HEK293 (cell line): Measurements from ENCODE around the gene CARD11.
A peak's percentile ranks its signal among the peaks of the same experiment; 100 is the strongest.
"Not testable (repeated sequence)": the region's sequence is repeated elsewhere in the genome, so short reads cannot be mapped to it uniquely, and the experiment has no call there.

Experiments used
- CTCF ChIA-PET: fragments of 350-600 bp; formaldehyde crosslinking; extraction: SDS; loops from one replicate; lab custom pipeline; 2021; ENCODE audit warnings: antibody characterized with exemption; lab: Yijun Ruan, JAX
- POLR2A ChIA-PET: fragments of 300-600 bp; formaldehyde crosslinking; extraction: SDS; loops from one replicate; lab custom pipeline; 2020; ENCODE audit warnings: antibody characterized with exemption, inconsistent platforms; lab: Yijun Ruan, JAX
- H3K27ac ChIP-seq: fragments of 200-500 bp; sonication (Bioruptor generic); 2 replicates; pipeline ENCODE4 v1.5.1; 2014; ENCODE audit warnings: low read depth, low read length, control low read depth, inconsistent platforms; ENCODE audit errors: extremely low read depth
- H3K36me3 ChIP-seq, 2 experiments: fragments of 200-500 bp in 1 of 2; sonication (Bioruptor generic) in 1 of 2; 1 replicate in 1 of 2; 2 replicates in 1 of 2; pipeline ENCODE4 v1.5.1; 2014 to 2017; ENCODE audit warnings: inconsistent platforms in 2 of 2, low read length in 2 of 2; ENCODE audit not compliant: control insufficient read depth in 2 of 2, insufficient read depth in 1 of 2
- H3K4me1 ChIP-seq: fragments of 200-500 bp; sonication (Bioruptor generic); 2 replicates; pipeline ENCODE4 v1.5.1; 2014; ENCODE audit warnings: mild to moderate bottlenecking, low read length, inconsistent platforms; ENCODE audit not compliant: control insufficient read depth, insufficient read depth
- H3K4me3 ChIP-seq: 2 replicates; pipeline ENCODE4 v1.5.1; 2011; ENCODE audit warnings: low read depth, mild to moderate bottlenecking, control low read depth, low read length, moderate library complexity
- H3K9me3 ChIP-seq: fragments of 200-500 bp; sonication (Bioruptor generic); 2 replicates; pipeline ENCODE4 v1.5.1; 2014; ENCODE audit warnings: low read depth, low read length, inconsistent platforms; ENCODE audit not compliant: control insufficient read depth, insufficient read depth
- HOXC10 ChIP-seq: sonication (generic); formaldehyde crosslinking; IDR thresholded peaks from 2 replicates; pipeline ENCODE4 v1.8.1; 2023; ENCODE audit warnings: mild to moderate bottlenecking, missing genetic modification reagents
- KLF9 ChIP-seq: fragments of 450-650 bp; formaldehyde crosslinking; IDR thresholded peaks from 2 replicates; pipeline ENCODE4 v1.5.1; 2016; ENCODE audit warnings: missing biosample characterization, missing genetic modification characterization, low read depth
- SCRT1 ChIP-seq: fragments of 450-650 bp; formaldehyde crosslinking; IDR thresholded peaks from 2 replicates; pipeline ENCODE4 v1.5.1; 2016; ENCODE audit warnings: missing biosample characterization, missing genetic modification characterization, borderline replicate concordance
- ZBTB20 ChIP-seq: fragments of 450-650 bp; formaldehyde crosslinking; IDR thresholded peaks from 2 replicates; pipeline ENCODE4 v1.5.1; 2016; ENCODE audit warnings: missing biosample characterization, missing genetic modification characterization
- ZBTB21 ChIP-seq: fragments of 450-650 bp; formaldehyde crosslinking; IDR thresholded peaks from 2 replicates; pipeline ENCODE4 v1.5.1; 2017; ENCODE audit warnings: missing biosample characterization, missing genetic modification characterization
- ZNF146 ChIP-seq: fragments of 450-650 bp; formaldehyde crosslinking; IDR thresholded peaks from 2 replicates; pipeline ENCODE4 v1.5.1; 2016; ENCODE audit warnings: missing biosample characterization, missing genetic modification characterization
- ZNF2 ChIP-seq: fragments of 450-650 bp; formaldehyde crosslinking; IDR thresholded peaks from 2 replicates; pipeline ENCODE4 v1.5.1; 2016; ENCODE audit warnings: missing biosample characterization, missing genetic modification characterization
- ZNF221 ChIP-seq: fragments of 450-650 bp; formaldehyde crosslinking; IDR thresholded peaks from 2 replicates; pipeline ENCODE4 v1.5.1; 2017; ENCODE audit warnings: missing biosample characterization, missing genetic modification characterization, borderline replicate concordance
- ZNF394 ChIP-seq: fragments of 450-650 bp; formaldehyde crosslinking; IDR thresholded peaks from 2 replicates; pipeline ENCODE4 v1.5.1; 2016; ENCODE audit warnings: missing biosample characterization, missing genetic modification characterization, mild to moderate bottlenecking, moderate library complexity, borderline replicate concordance
- ZNF416 ChIP-seq: fragments of 450-650 bp; formaldehyde crosslinking; IDR thresholded peaks from 2 replicates; pipeline ENCODE4 v1.5.1; 2016; ENCODE audit warnings: missing biosample characterization, missing genetic modification characterization
- ZNF423 ChIP-seq: fragments of 450-650 bp; formaldehyde crosslinking; IDR thresholded peaks from 2 replicates; pipeline ENCODE4 v1.5.1; 2016; ENCODE audit warnings: missing biosample characterization, missing genetic modification characterization
- ZNF501 ChIP-seq: fragments of 450-650 bp; formaldehyde crosslinking; IDR thresholded peaks from 2 replicates; pipeline ENCODE4 v1.5.1; 2016; ENCODE audit warnings: missing biosample characterization, missing genetic modification characterization
- ZNF510 ChIP-seq: fragments of 450-650 bp; formaldehyde crosslinking; IDR thresholded peaks from 2 replicates; pipeline ENCODE4 v1.5.1; 2018; ENCODE audit warnings: mild to moderate bottlenecking, missing genetic modification characterization, missing biosample characterization; ENCODE audit not compliant: insufficient replicate concordance
- ZNF549 ChIP-seq: fragments of 450-650 bp; IDR thresholded peaks from 2 replicates; pipeline ENCODE4 v1.5.1; 2018; ENCODE audit warnings: missing biosample characterization, missing genetic modification characterization, mild to moderate bottlenecking, inconsistent platforms, moderate library complexity
- ZNF555 ChIP-seq: fragments of 450-650 bp; formaldehyde crosslinking; conservative IDR thresholded peaks from 2 replicates; pipeline ENCODE4 v1.5.1; 2017; ENCODE audit warnings: missing biosample characterization, mild to moderate bottlenecking, missing genetic modification characterization, inconsistent platforms
- ZNF610 ChIP-seq: fragments of 450-650 bp; formaldehyde crosslinking; IDR thresholded peaks from 2 replicates; pipeline ENCODE4 v1.5.1; 2016; ENCODE audit warnings: missing biosample characterization, missing genetic modification characterization, borderline replicate concordance
- ZNF76 ChIP-seq: fragments of 450-650 bp; formaldehyde crosslinking; IDR thresholded peaks from 2 replicates; pipeline ENCODE4; 2016; ENCODE audit warnings: low read depth, missing biosample characterization, missing genetic modification characterization, borderline replicate concordance
- ZSCAN23 ChIP-seq: fragments of 450-650 bp; formaldehyde crosslinking; IDR thresholded peaks from 2 replicates; pipeline ENCODE4 v1.5.1; 2016; ENCODE audit warnings: missing biosample characterization, missing genetic modification characterization
- TF ChIP-seq, protein P1 (sequence below): fragments of 450-650 bp; formaldehyde crosslinking; IDR thresholded peaks from 2 replicates; pipeline ENCODE4 v1.5.1; 2017; ENCODE audit warnings: missing biosample characterization, missing genetic modification characterization
- TF ChIP-seq, protein P2 (sequence below): fragments of 450-650 bp; formaldehyde crosslinking; IDR thresholded peaks from 2 replicates; pipeline ENCODE4 v1.5.1; 2017; ENCODE audit warnings: missing biosample characterization, missing genetic modification characterization
- TF ChIP-seq, protein P3 (sequence below): fragments of 450-650 bp; formaldehyde crosslinking; IDR thresholded peaks from 2 replicates; pipeline ENCODE4 v1.5.1; 2016; ENCODE audit warnings: missing biosample characterization, missing genetic modification characterization
- TF ChIP-seq, protein P4 (sequence below): fragments of 450-650 bp; formaldehyde crosslinking; IDR thresholded peaks from 2 replicates; pipeline ENCODE4 v1.5.1; 2016; ENCODE audit warnings: missing biosample characterization, missing genetic modification characterization
- TF ChIP-seq, protein P5 (sequence below): fragments of 450-650 bp; formaldehyde crosslinking; IDR thresholded peaks from 2 replicates; pipeline ENCODE4 v1.5.1; 2016; ENCODE audit warnings: missing biosample characterization, missing genetic modification characterization

Gene CARD11

GRCh38 chr7:3021825-3022224 is 21.8 kb downstream of the CARD11 start (continued):
- TF ChIP-seq ZNF555 (tag by site-specific recombination) (no peak), SCRT1 (tag by site-specific recombination) (no peak), ZNF2 (tag by site-specific recombination) (no peak), ZBTB20 (tag by site-specific recombination) (no peak), ZNF221 (tag by site-specific recombination) (no peak), ZNF610 (tag by site-specific recombination) (no peak)
- TF ChIP-seq, protein P1, sequence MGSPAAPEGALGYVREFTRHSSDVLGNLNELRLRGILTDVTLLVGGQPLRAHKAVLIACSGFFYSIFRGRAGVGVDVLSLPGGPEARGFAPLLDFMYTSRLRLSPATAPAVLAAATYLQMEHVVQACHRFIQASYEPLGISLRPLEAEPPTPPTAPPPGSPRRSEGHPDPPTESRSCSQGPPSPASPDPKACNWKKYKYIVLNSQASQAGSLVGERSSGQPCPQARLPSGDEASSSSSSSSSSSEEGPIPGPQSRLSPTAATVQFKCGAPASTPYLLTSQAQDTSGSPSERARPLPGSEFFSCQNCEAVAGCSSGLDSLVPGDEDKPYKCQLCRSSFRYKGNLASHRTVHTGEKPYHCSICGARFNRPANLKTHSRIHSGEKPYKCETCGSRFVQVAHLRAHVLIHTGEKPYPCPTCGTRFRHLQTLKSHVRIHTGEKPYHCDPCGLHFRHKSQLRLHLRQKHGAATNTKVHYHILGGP (tag by site-specific recombination), result no peak
- TF ChIP-seq, protein P2, sequence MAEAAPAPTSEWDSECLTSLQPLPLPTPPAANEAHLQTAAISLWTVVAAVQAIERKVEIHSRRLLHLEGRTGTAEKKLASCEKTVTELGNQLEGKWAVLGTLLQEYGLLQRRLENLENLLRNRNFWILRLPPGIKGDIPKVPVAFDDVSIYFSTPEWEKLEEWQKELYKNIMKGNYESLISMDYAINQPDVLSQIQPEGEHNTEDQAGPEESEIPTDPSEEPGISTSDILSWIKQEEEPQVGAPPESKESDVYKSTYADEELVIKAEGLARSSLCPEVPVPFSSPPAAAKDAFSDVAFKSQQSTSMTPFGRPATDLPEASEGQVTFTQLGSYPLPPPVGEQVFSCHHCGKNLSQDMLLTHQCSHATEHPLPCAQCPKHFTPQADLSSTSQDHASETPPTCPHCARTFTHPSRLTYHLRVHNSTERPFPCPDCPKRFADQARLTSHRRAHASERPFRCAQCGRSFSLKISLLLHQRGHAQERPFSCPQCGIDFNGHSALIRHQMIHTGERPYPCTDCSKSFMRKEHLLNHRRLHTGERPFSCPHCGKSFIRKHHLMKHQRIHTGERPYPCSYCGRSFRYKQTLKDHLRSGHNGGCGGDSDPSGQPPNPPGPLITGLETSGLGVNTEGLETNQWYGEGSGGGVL, result no peak
- TF ChIP-seq, protein P3, sequence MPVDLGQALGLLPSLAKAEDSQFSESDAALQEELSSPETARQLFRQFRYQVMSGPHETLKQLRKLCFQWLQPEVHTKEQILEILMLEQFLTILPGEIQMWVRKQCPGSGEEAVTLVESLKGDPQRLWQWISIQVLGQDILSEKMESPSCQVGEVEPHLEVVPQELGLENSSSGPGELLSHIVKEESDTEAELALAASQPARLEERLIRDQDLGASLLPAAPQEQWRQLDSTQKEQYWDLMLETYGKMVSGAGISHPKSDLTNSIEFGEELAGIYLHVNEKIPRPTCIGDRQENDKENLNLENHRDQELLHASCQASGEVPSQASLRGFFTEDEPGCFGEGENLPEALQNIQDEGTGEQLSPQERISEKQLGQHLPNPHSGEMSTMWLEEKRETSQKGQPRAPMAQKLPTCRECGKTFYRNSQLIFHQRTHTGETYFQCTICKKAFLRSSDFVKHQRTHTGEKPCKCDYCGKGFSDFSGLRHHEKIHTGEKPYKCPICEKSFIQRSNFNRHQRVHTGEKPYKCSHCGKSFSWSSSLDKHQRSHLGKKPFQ, result no peak
- TF ChIP-seq, all 188 proteins: peak for 0

- H3K4me3 ChIP-seq, H3K27ac ChIP-seq, H3K9me3 ChIP-seq, POLR2A ChIA-PET, CTCF ChIA-PET, H3K36me3 ChIP-seq, H3K4me1 ChIP-seq: not testable (repeated sequence)
- peak; percentile 31; the same call in 1 of the 2 replicates for TF ChIP-seq ZNF146 (tag by site-specific recombination)
These were observed 22.4 kb downstream of the CARD11 start for GRCh38 chr7:3021224-3021623.

GRCh38 chr7:3020416-3020815 is 23.3 kb downstream of the CARD11 start:
- TF ChIP-seq, protein P4, sequence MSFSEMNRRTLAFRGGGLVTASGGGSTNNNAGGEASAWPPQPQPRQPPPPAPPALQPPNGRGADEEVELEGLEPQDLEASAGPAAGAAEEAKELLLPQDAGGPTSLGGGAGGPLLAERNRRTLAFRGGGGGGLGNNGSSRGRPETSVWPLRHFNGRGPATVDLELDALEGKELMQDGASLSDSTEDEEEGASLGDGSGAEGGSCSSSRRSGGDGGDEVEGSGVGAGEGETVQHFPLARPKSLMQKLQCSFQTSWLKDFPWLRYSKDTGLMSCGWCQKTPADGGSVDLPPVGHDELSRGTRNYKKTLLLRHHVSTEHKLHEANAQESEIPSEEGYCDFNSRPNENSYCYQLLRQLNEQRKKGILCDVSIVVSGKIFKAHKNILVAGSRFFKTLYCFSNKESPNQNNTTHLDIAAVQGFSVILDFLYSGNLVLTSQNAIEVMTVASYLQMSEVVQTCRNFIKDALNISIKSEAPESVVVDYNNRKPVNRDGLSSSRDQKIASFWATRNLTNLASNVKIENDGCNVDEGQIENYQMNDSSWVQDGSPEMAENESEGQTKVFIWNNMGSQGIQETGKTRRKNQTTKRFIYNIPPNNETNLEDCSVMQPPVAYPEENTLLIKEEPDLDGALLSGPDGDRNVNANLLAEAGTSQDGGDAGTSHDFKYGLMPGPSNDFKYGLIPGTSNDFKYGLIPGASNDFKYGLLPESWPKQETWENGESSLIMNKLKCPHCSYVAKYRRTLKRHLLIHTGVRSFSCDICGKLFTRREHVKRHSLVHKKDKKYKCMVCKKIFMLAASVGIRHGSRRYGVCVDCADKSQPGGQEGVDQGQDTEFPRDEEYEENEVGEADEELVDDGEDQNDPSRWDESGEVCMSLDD (tag by site-specific recombination), result no peak
- TF ChIP-seq ZNF549 (tag by site-specific recombination) (no peak), KLF9 (tag by site-specific recombination) (no peak), ZNF423 (tag by site-specific recombination) (no peak), ZNF76 (tag by site-specific recombination) (no peak), HOXC10 (CRISPR knock-in tag) (no peak), ZNF510 (no peak), ZNF394 (tag by site-specific recombination) (no peak), ZSCAN23 (tag by site-specific recombination) (no peak), ZNF501 (tag by site-specific recombination) (no peak), ZNF416 (tag by site-specific recombination) (no peak), ZBTB21 (no peak)
- TF ChIP-seq, protein P5, sequence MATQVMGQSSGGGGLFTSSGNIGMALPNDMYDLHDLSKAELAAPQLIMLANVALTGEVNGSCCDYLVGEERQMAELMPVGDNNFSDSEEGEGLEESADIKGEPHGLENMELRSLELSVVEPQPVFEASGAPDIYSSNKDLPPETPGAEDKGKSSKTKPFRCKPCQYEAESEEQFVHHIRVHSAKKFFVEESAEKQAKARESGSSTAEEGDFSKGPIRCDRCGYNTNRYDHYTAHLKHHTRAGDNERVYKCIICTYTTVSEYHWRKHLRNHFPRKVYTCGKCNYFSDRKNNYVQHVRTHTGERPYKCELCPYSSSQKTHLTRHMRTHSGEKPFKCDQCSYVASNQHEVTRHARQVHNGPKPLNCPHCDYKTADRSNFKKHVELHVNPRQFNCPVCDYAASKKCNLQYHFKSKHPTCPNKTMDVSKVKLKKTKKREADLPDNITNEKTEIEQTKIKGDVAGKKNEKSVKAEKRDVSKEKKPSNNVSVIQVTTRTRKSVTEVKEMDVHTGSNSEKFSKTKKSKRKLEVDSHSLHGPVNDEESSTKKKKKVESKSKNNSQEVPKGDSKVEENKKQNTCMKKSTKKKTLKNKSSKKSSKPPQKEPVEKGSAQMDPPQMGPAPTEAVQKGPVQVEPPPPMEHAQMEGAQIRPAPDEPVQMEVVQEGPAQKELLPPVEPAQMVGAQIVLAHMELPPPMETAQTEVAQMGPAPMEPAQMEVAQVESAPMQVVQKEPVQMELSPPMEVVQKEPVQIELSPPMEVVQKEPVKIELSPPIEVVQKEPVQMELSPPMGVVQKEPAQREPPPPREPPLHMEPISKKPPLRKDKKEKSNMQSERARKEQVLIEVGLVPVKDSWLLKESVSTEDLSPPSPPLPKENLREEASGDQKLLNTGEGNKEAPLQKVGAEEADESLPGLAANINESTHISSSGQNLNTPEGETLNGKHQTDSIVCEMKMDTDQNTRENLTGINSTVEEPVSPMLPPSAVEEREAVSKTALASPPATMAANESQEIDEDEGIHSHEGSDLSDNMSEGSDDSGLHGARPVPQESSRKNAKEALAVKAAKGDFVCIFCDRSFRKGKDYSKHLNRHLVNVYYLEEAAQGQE (tag by site-specific recombination), result no peak
- Histone ChIP-seq H3K9me3 (no peaks in the 10 kb centered on the region), H3K4me3 (no peak overlapping the region), H3K4me1 (no peaks in the 10 kb centered on the region), H3K36me3 (no peaks in the 10 kb centered on the region), H3K27ac (no peak overlapping the region)
- ChIA-PET CTCF (no interaction called here), POLR2A (no interaction called here)
